Activated CD8-positive, alpha-beta memory T cell treated with anti-CD3 and anti-CD28 coated beads, Interleukin-2, amount 50 U/mL, for 24 hours (primary cell): ENCODE results near the gene CBL.
"Not testable (repeated sequence)": the region's sequence is repeated elsewhere in the genome, so short reads cannot be mapped to it uniquely, and the experiment has no call there.

ENCODE experiments used
- DNase-seq: peaks from one replicate; pipeline ENCODE4 v3.0.0-alpha.2; 2020; ENCODE audit errors: extremely low read depth

CBL gene

GRCh38 chr11:119205574-119206510, at the start of gene CBL:
CBL (plus strand) TSS chr11:119206339; CDS start chr11:119206418, 79 bp downstream.
- peak; percentile 94 for DNase-seq

- DNase-seq = no peak
Measured at GRCh38 chr11:119156496-119156895, 49.6 kb upstream of the CBL start.

GRCh38 chr11:119157063-119157462, 49.1 kb upstream of the CBL start:
- no peak for DNase-seq

- no peak for DNase-seq
Measured at GRCh38 chr11:119158467-119158866, 47.7 kb upstream of the CBL start.

- no peak for DNase-seq
Measured at GRCh38 chr11:119160151-119160550, 46.0 kb upstream of the CBL start.

- no peak for DNase-seq
Measured at GRCh38 chr11:119161871-119162270, 44.3 kb upstream of the CBL start.

GRCh38 chr11:119166368-119167076, 39.6 kb upstream of the CBL start:
- DNase-seq = no peak

GRCh38 chr11:119167077-119167458, 39.1 kb upstream of the CBL start:
- not testable (repeated sequence) for DNase-seq

GRCh38 chr11:119167933-119168332, 38.2 kb upstream of the CBL start:
- no peak for DNase-seq

GRCh38 chr11:119168471-119169281, 37.5 kb upstream of the CBL start, which contains the start of gene NLRX1:
NLRX1 (plus strand) TSS chr11:119168725; CDS start chr11:119171404, 2,679 bp downstream.
- DNase-seq = peak; percentile 73

- DNase-seq = no peak
Measured at GRCh38 chr11:119169282-119169719, 36.8 kb upstream of the CBL start.

- no peak for DNase-seq
Measured at GRCh38 chr11:119172513-119172912, 33.6 kb upstream of the CBL start.

- DNase-seq = no peak
Measured at GRCh38 chr11:119173453-119173852, 32.7 kb upstream of the CBL start.

GRCh38 chr11:119175493-119176077, 30.6 kb upstream of the CBL start:
- no peak for DNase-seq

GRCh38 chr11:119178166-119178680, 27.9 kb upstream of the CBL start:
- no peak for DNase-seq

- DNase-seq = no peak
Measured at GRCh38 chr11:119179342-119179741, 26.8 kb upstream of the CBL start.

GRCh38 chr11:119179983-119180382, 26.2 kb upstream of the CBL start:
- no peak for DNase-seq

GRCh38 chr11:119180729-119181676, 25.1 kb upstream of the CBL start:
- DNase-seq = no peak

- no peak for DNase-seq
Measured at GRCh38 chr11:119181677-119182412, 24.3 kb upstream of the CBL start.
